Bronchial epithelial cell (primary cell): ENCODE data around the gene YBEY. TPM values are rescaled to one million over a fixed set of nuclear protein-coding genes. Genes with fewer than 3 reads are reported as not detected.

ENCODE experiments used
- DNase-seq: peaks from one replicate; pipeline ENCODE4 v3.0.0-alpha.2; 2010; ENCODE audit warnings: low read depth
- FAIRE-seq: peaks from 2 replicates; lab custom pipeline; 2011; peaks lifted over from hg19 to GRCh38; lab: Jason Lieb, UNC
- H3K27me3 ChIP-seq: 2 replicates; pipeline ENCODE4 v1.5.1; 2011; ENCODE audit warnings: low read length; ENCODE audit not compliant: control insufficient read depth, insufficient read depth
- H3K36me3 ChIP-seq: 2 replicates; pipeline ENCODE4 v1.5.1; 2011; ENCODE audit warnings: low read length; ENCODE audit not compliant: control insufficient read depth, insufficient read depth
- H3K4me3 ChIP-seq: 2 replicates; pipeline ENCODE4 v1.5.1; 2011; ENCODE audit warnings: mild to moderate bottlenecking, low read depth, low read length, control low read depth
- total RNA-seq: library from RNA; depleted of rRNA; stranded (reverse); fragments of >200 nt; gene quantifications from 2 replicates; pipeline ENCODE4 v1.2.1, GENCODE V29; 2014
- TF ChIP-seq, protein P1 (sequence below): IDR thresholded peaks from 2 replicates; pipeline ENCODE4 v1.5.1; 2011; ENCODE audit warnings: mild to moderate bottlenecking, moderate library complexity, low read length, control low read depth, inconsistent platforms; ENCODE audit not compliant: insufficient read depth, severe bottlenecking

The YBEY gene
- total RNA-seq, 1 donor from 2014 or later, result 17.4 TPM

DNA sequence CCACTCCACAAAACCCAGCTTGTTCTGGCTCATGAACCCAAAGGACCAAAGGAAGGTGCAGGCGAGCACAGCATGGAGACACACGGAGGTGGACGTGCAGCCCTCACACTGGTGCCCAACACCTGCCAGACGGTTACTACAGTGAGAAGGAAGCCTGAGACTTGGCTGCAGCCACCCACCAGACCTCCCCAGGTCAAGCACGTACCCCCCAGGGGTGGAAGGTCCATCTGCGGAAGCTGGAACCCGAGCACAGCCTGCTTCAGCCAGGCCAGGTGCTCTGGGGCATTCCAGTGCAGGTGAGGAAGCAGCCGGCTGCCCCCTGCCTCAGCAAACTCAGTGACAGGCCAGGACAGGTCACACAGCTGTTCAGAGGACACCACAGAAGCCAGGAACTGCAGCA lies 41.5 kb upstream of the YBEY start:
- Histone ChIP-seq H3K27me3 (no peaks in the 10 kb centered on the region), H3K36me3 (peaks cover 32% of the 10 kb centered on the region), H3K4me3 (no peak overlapping the region)
- no peak for DNase-seq
- FAIRE-seq, result no peak
- TF ChIP-seq, protein P1, sequence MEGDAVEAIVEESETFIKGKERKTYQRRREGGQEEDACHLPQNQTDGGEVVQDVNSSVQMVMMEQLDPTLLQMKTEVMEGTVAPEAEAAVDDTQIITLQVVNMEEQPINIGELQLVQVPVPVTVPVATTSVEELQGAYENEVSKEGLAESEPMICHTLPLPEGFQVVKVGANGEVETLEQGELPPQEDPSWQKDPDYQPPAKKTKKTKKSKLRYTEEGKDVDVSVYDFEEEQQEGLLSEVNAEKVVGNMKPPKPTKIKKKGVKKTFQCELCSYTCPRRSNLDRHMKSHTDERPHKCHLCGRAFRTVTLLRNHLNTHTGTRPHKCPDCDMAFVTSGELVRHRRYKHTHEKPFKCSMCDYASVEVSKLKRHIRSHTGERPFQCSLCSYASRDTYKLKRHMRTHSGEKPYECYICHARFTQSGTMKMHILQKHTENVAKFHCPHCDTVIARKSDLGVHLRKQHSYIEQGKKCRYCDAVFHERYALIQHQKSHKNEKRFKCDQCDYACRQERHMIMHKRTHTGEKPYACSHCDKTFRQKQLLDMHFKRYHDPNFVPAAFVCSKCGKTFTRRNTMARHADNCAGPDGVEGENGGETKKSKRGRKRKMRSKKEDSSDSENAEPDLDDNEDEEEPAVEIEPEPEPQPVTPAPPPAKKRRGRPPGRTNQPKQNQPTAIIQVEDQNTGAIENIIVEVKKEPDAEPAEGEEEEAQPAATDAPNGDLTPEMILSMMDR, result no peak

DNA sequence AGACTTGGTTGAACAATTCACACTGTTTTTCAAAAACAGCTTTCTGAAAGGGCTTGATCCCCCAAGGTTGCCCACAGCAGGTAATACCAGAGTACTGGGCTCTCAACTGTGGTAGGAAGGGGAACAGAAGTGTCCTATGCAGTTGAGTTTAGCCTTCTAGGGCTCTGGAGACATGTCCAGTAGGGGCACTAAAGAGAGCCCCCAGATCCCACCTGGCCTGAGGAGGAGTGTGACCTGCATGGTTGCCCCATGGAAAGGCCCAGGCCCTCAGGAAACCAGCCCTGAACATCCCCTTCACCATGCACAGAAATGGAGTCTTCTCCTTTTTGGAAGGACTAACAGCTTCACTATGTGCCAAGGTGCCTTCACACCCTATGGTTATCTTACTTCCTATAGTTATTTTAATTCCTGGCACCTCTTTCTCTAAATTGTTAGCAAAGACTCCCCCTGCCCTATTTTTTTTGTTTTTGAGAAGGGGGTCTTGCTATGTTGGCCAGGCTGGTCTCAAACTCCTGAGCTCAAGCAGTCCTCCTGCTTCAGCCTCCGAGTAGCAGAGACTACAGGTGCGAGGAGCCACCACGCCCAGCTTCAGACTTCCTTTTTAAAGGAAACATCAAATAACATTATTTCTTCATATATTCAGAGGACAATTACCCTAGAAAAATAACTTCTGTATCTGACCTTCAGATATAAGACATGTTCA lies 40.8 kb upstream of the YBEY start:
- no peaks in the 10 kb centered on the region for H3K27me3 ChIP-seq
- TF ChIP-seq, protein P1, result no peak
- FAIRE-seq, result no peak
- H3K4me3 ChIP-seq, result no peak overlapping the region
- H3K36me3 ChIP-seq, result peaks cover 32% of the 10 kb centered on the region
- DNase-seq, result no peak

DNA sequence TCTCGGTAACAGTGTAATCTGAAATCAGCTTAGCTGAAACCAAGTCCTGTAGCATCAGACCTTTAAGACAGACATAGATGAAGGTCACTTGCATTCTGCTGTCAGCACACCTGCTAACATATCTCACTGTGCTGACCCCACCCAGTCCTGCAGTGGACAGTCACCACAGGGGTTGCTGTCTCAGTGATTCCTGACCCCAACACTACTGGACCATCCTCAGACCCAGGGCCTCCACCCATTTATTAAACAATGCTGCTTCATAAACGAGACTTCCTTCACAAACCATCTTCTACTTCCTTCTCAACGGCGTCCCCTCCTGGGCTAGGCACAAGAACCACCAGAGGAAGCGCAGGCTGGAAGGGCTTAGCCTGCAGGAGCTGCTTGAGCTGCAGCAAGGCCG lies 39.8 kb upstream of the YBEY start:
- no peak for FAIRE-seq
- Histone ChIP-seq H3K27me3 (no peaks in the 10 kb centered on the region), H3K4me3 (no peak overlapping the region), H3K36me3 (peaks cover 32% of the 10 kb centered on the region)
- TF ChIP-seq, protein P1, result no peak
- no peak for DNase-seq

DNA sequence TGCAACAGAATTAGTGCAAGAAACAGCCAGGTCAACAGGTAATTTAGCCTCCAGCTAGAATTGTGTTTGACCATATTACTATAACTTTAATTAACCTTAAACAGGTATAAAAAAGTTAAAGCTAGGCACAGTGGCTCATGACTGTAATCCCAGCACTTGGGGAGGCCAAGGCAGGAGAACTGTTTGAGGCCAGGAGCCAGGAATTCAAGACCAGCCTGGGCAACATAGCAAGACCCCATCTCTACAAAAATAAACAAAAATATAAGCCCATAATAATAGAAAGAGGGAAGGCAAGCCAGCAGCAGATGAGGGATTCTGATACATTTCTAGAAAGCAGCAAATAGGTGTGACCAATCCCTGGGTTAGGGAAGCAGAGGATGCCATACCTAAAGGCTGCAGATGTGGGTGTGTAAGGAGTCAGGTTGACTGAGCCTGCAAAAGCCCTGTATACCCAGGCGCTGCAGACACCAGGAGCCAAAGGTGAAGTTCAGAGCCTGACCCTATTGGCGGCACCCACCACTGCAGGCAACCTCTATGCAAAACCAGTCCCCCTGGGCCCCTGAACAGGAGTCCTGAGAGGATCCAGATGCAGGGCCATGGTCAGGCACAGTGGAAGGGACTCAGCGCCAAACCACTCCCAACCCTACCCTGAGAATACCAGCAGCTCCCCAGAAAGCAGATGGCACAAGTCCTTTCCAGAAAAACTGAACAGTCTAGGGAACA lies 38.3 kb upstream of the YBEY start:
- TF ChIP-seq, protein P1, result no peak
- DNase-seq (no peak), FAIRE-seq (no peak)
- Histone ChIP-seq H3K36me3 (peaks cover 30% of the 10 kb centered on the region), H3K27me3 (no peaks in the 10 kb centered on the region), H3K4me3 (no peak overlapping the region)

DNA sequence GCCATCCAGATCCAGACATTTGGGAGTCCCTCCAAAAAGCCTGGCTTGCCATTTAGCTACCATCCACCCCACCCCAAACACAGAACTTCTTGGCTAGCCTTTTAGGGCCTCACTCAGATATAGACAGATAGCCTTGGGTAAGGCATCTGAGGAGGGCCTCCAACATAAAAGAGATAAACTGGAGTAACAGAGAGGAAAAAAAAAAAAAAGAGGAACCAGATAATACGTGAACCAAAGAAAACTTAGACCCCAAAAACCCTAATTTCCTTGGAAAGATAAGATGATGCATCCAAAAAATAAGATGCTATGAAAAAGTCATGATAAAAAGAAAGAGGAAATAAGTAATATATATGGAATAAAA lies 37.7 kb upstream of the YBEY start:
- no peaks in the 10 kb centered on the region for H3K27me3 ChIP-seq
- H3K4me3 ChIP-seq, result no peak overlapping the region
- H3K36me3 ChIP-seq, result peaks cover 26% of the 10 kb centered on the region
- TF ChIP-seq, protein P1, result no peak
- DNase-seq (no peak), FAIRE-seq (no peak)
